ENCODE measurements around the gene FETUB. TPM values are rescaled to one million over a fixed set of nuclear protein-coding genes. Genes with fewer than 3 reads are reported as not detected.

The FETUB gene
- total RNA-seq, 2 experiments from 2014 or later: not detected

DNA sequence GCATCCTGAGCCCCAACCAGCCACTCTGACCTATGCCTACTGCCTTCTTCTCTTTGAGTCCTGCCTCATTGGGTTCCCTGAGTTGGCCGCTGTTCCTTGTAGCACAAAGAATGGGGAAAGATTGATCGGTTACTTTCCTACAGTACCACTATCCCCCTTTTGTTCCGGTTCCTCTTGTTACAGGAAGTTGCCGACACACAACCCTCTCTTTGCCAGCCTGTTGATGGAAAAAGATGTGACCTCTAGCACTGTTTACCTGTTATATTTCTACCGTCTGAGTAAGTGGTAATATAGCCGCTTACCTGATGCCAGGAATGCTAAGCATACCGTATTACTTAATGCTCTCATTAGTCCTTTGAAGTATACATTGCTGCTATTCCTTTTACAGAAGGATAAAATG lies 37.0 kb upstream of the FETUB start:
- DNase-seq: no peak
- POLR2A ChIA-PET: no interaction called here
- Mint-ChIP-seq H3K4me3 (no peak overlapping the region), H3K4me1 (ENCODE audit: low read depth) (no peaks in the 10 kb centered on the region), H3K27ac (no peak overlapping the region), H3K36me3 (no peaks in the 10 kb centered on the region), H3K9me3 (no peaks in the 10 kb centered on the region), H3K27me3 (no peaks in the 10 kb centered on the region)
- intact Hi-C loops (cut with micrococcal nuclease): no loop called here
- CTCF ChIA-PET: interaction anchor here (5.3 kb wide), 1 partner anchor 13 kb away, joined by 41 read pairs; no protein-coding TSS in a partner anchor

DNA sequence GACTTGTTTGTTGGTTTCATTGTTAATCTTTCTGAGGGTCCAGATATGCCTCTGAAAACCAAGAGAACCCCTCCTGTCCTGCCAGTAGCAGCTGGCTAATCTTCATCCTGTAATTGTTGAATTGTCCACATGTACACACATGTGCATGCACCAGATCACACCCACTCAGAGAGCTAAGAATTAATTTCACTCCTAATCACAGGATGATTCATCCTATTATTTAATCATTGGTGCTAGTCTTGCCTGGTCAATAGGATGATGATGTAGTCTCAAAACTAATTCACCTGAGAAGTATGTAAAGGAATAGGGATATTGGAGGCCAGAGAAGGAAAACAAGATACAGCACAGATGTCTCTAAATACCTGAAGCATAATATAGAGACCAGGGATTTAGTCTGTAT lies 35.1 kb upstream of the FETUB start:
- Mint-ChIP-seq H3K36me3 (no peaks in the 10 kb centered on the region), H3K4me1 (ENCODE audit: low read depth) (no peaks in the 10 kb centered on the region), H3K27ac (no peak overlapping the region), H3K4me3 (no peak overlapping the region), H3K9me3 (no peaks in the 10 kb centered on the region), H3K27me3 (no peaks in the 10 kb centered on the region)
- ChIA-PET POLR2A (no interaction called here), CTCF (interaction anchor here (0.7 to 5.3 kb wide), 2 partner anchors 11 to 694 kb away, joined by 3 to 41 read pairs; no protein-coding TSS in a partner anchor)
- intact Hi-C loops (cut with micrococcal nuclease): no loop called here
- no peak for DNase-seq

GRCh38 chr3:186605561-186606545 lies 34.3 kb upstream of the FETUB start:
- Mint-ChIP-seq H3K4me3 (no peak overlapping the region), H3K27me3 (no peaks in the 10 kb centered on the region), H3K36me3 (no peaks in the 10 kb centered on the region), H3K4me1 (ENCODE audit: low read depth) (no peaks in the 10 kb centered on the region), H3K27ac (no peak overlapping the region), H3K9me3 (no peaks in the 10 kb centered on the region)
- intact Hi-C loops (cut with micrococcal nuclease): no loop called here
- ChIA-PET POLR2A (interaction anchor here (0.6 kb wide), 1 partner anchor 168 kb away, joined by 3 read pairs; no protein-coding TSS in a partner anchor), CTCF (interaction anchor here (0.7 to 5.3 kb wide), 2 partner anchors 10 to 694 kb away, joined by 3 to 41 read pairs; no protein-coding TSS in a partner anchor)
- no peak for DNase-seq

GRCh38 chr3:186608624-186609215 lies 31.5 kb upstream of the FETUB start:
- no peaks in the 10 kb centered on the region for H3K36me3 Mint-ChIP-seq
- CTCF ChIA-PET: interaction anchor here (0.8 to 3.8 kb wide), 3 partner anchors 9 to 631 kb away, joined by 3 to 15 read pairs (median 3); no protein-coding TSS in a partner anchor
- no peaks in the 10 kb centered on the region for H3K4me1 Mint-ChIP-seq (ENCODE audit: low read depth)
- H3K9me3 Mint-ChIP-seq: no peaks in the 10 kb centered on the region
- H3K27me3 Mint-ChIP-seq: no peaks in the 10 kb centered on the region
- no peak overlapping the region for H3K4me3 Mint-ChIP-seq
- no peak overlapping the region for H3K27ac Mint-ChIP-seq
- DNase-seq: no peak
- intact Hi-C loops (cut with micrococcal nuclease): no loop called here
- POLR2A ChIA-PET: no interaction called here

GRCh38 chr3:186609247-186609868 lies 30.8 kb upstream of the FETUB start:
- intact Hi-C loops (cut with micrococcal nuclease): no loop called here
- peaks cover 1% of the 10 kb centered on the region for H3K27me3 Mint-ChIP-seq
- H3K9me3 Mint-ChIP-seq: no peaks in the 10 kb centered on the region
- ChIA-PET CTCF (interaction anchor here (0.7 to 3.8 kb wide), 6 partner anchors 8 to 666 kb away, joined by 3 to 15 read pairs (median 4); no protein-coding TSS in a partner anchor), POLR2A (no interaction called here)
- no peaks in the 10 kb centered on the region for H3K36me3 Mint-ChIP-seq
- no peak overlapping the region for H3K27ac Mint-ChIP-seq
- DNase-seq: peak; percentile 42
- H3K4me3 Mint-ChIP-seq: no peak overlapping the region
- peaks cover 2% of the 10 kb centered on the region for H3K4me1 Mint-ChIP-seq (ENCODE audit: low read depth)

DNA sequence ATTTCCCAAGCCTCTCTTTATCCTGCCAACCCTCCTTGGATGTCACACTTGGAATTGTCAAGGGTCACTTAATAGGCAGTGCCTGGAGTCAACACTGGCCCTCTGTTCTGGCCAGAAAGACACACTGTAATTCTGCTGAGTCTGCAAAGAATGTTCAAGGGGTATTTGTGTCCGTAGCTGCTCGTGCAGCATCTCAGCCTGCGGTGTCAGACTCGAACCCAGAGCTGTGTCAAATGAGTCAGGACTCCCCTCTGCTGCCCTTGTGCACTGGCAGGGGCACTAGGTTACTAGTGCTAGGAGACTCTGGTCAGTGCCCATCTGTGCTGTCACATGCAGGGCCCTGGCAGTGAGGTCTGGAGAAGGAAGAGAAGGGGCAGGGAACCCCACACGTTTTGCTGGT lies 28.1 kb upstream of the FETUB start:
- intact Hi-C loops (cut with micrococcal nuclease): loop anchor here (10.0 kb wide), 1 partner anchor 197 kb away; no protein-coding TSS in a partner anchor
- ChIA-PET POLR2A (no interaction called here), CTCF (interaction anchor here (1.3 to 6.3 kb wide), 2 partner anchors 27 to 209 kb away, joined by 3 to 159 read pairs; no protein-coding TSS in a partner anchor)
- no peaks in the 10 kb centered on the region for H3K36me3 Mint-ChIP-seq
- no peak overlapping the region for H3K27ac Mint-ChIP-seq
- H3K9me3 Mint-ChIP-seq: no peaks in the 10 kb centered on the region
- no peak for DNase-seq
- H3K4me3 Mint-ChIP-seq: no peak overlapping the region
- H3K4me1 Mint-ChIP-seq (ENCODE audit: low read depth): peaks cover 18% of the 10 kb centered on the region
- H3K27me3 Mint-ChIP-seq: peaks cover 6% of the 10 kb centered on the region

- H3K27ac Mint-ChIP-seq: no peak within 1 kb of the TSS
- H3K27me3 Mint-ChIP-seq: peaks cover 13% of the 10 kb centered on the region
- intact Hi-C loops (cut with micrococcal nuclease): loop anchor here (10.0 kb wide), 1 partner anchor 198 kb away; no protein-coding TSS in a partner anchor
Measured at GRCh38 chr3:186612721-186613636, 27.2 kb upstream of the FETUB start, which contains the start of gene AHSG. Gene AHSG (plus strand): TSS chr3:186613060. CDS start chr3:186613142, 82 bp downstream.

DNA sequence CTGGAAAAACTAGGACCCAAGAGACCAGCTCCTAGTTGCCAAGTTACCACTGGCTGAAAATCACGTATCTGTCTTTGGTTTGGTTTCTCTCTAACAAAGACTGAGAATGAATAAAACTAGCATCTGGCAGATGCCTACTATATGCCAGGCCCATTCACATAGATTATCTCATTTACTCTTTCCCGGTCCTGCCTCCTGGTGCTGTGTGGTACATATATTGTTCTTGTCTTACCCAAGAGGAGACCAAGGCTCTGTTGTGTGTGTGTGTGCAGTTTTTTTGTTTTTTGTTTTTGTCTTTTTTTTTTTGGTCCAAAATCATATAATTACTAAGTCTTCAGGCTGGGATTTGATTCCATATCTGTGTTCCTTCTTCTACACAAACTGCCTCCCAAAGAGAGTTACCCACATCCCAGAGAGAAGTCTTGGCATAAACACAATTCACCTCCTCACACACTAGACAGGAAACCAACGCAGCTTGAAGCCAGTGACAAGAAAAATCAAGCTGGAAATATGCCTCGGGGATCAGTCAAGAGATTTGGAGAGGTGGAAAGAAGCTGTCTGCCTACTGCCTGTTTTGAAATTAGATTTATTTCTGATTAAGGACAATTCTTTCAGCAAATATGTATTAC lies 26.4 kb upstream of the FETUB start:
- ChIA-PET POLR2A (interaction anchor here (2.1 kb wide), 1 partner anchor 43 kb away, joined by 12 read pairs; the partner anchor contains the start of gene DNAJB11), CTCF (interaction anchor here (0.6 to 6.3 kb wide), 30 partner anchors 10 to 670 kb away, joined by 3 to 159 read pairs (median 7); partner anchors contain the start of genes DNAJB11, EIF4A2, RPL39L and TBCCD1)
- H3K4me1 Mint-ChIP-seq (ENCODE audit: low read depth): peaks cover 20% of the 10 kb centered on the region
- DNase-seq: no peak
- no peak overlapping the region for H3K27ac Mint-ChIP-seq
- intact Hi-C loops (cut with micrococcal nuclease): loop anchor here (10.0 kb wide), 1 partner anchor 199 kb away; no protein-coding TSS in a partner anchor
- no peaks in the 10 kb centered on the region for H3K36me3 Mint-ChIP-seq
- no peak overlapping the region for H3K4me3 Mint-ChIP-seq
- peaks cover 21% of the 10 kb centered on the region for H3K27me3 Mint-ChIP-seq
- H3K9me3 Mint-ChIP-seq: no peaks in the 10 kb centered on the region

More at GRCh38 chr3:186612721-186613636, 27.2 kb upstream of the FETUB start, which contains the start of gene AHSG:
- POLR2A ChIA-PET: interaction anchor here (2.1 kb wide), 1 partner anchor 43 kb away, joined by 12 read pairs; the partner anchor contains the start of gene DNAJB11
- no peak for DNase-seq
- Mint-ChIP-seq H3K4me3 (no peak within 1 kb of the TSS), H3K9me3 (no peaks in the 10 kb centered on the region), H3K4me1 (ENCODE audit: low read depth) (peaks cover 20% of the 10 kb centered on the region), H3K36me3 (no peaks in the 10 kb centered on the region)
- CTCF ChIA-PET: interaction anchor here (0.6 to 6.3 kb wide), 13 partner anchors 12 to 630 kb away, joined by 3 to 159 read pairs (median 7); partner anchors contain the start of genes DNAJB11, EIF4A2, RPL39L and TBCCD1

DNA sequence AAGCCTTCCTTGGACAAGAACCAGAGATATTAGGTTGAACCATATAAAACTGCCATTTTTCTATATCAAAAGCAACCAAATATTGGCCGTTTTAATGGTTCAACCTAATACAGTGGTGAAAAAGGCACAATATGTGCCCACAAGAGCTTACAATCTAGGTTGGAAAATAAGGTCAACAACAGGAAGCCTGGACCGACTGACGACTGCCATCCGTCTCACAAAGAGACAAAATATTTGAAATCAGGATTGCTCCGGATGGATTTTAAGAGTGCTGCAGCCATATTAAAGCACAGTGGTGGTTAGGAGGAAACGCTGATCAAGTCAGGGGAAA lies 26.0 kb upstream of the FETUB start:
- POLR2A ChIA-PET: interaction anchor here (2.1 kb wide), 1 partner anchor 44 kb away, joined by 12 read pairs; the partner anchor contains the start of gene DNAJB11
- Mint-ChIP-seq H3K27ac (no peak overlapping the region), H3K27me3 (peaks cover 22% of the 10 kb centered on the region), H3K9me3 (no peaks in the 10 kb centered on the region), H3K36me3 (no peaks in the 10 kb centered on the region), H3K4me1 (ENCODE audit: low read depth) (peaks cover 20% of the 10 kb centered on the region), H3K4me3 (peak overlapping the region; percentile 6)
- DNase-seq: no peak
- intact Hi-C loops (cut with micrococcal nuclease): loop anchor here (10.0 kb wide), 1 partner anchor 199 kb away; no protein-coding TSS in a partner anchor
- CTCF ChIA-PET: interaction anchor here (0.6 to 6.3 kb wide), 49 partner anchors 10 to 1131 kb away, joined by 3 to 159 read pairs (median 6); partner anchors contain the start of genes DNAJB11, EIF4A2, RPL39L and TBCCD1

All from activated CD4-positive, alpha-beta memory T cell treated with anti-CD3 and anti-CD28 coated beads for 36 hours (primary cell).